ENCODE data around the gene PTGIS. TPM values are rescaled to one million over a fixed set of nuclear protein-coding genes. Genes with fewer than 3 reads are reported as not detected.

Gene PTGIS
- total RNA-seq, 1 experiment from 2014 or later, result 15.3 TPM

DNA sequence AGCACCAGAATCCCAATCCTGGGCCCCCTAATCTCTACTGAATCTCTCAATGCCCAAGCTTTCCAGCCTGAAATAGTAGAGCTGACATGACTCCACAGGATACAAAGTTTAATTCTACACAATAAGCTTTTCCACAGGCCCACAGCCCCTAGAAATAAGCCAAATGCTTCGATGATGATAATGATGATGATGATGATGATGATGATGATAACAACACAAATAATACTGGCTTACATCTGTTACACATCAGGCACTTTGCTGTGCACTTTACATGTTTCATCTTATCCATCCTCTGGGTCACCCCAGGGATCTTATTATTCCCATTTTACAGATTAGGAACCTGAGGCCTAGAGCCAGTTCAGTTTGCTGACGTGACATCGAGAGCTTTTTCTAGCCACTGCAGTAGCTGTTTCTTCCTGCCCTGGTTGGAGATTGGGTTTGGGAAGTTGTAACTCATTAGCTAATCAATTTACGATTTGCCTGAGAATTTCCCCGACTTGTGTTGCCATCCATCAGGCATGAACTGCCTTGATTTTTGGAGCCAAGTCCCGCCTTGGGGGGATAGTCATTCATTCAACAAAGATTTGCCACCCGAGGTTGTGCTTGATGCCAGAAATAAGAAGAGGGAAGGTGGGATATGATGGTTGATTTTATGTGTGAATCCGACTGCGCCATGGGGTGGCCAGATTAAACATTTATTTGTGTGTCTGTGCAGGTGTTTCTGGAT lies 105.9 kb downstream of the PTGIS start:
- DNase-seq (ENCODE audit: low spot score), result no peak

DNA sequence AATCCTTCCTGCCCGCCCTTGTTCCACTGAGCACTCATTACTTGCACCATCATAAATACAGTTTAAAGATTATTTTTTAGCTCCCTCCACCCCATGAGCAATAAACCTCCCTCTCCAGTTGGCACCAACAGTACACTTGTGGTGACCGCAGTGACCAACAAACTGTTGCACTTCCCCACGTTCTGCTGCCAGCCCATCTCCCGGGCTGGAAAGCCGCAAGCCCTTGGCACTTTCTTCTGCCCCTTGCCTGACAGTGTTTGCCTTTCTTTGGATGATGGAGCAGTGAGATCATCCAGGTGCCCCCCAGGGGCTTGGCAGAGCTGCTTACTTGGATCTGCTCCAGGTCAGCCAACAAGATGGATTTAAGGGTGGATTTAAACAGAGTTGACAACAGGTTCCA lies 107.0 kb downstream of the PTGIS start:
- in situ Hi-C loops (cut with HindIII; ENCODE audit: low sequenced_read_pairs), result no loop called here

More for the DNA sequence above, 105.9 kb downstream of the PTGIS start:
- in situ Hi-C loops (cut with HindIII; ENCODE audit: low sequenced_read_pairs), result no loop called here

DNA sequence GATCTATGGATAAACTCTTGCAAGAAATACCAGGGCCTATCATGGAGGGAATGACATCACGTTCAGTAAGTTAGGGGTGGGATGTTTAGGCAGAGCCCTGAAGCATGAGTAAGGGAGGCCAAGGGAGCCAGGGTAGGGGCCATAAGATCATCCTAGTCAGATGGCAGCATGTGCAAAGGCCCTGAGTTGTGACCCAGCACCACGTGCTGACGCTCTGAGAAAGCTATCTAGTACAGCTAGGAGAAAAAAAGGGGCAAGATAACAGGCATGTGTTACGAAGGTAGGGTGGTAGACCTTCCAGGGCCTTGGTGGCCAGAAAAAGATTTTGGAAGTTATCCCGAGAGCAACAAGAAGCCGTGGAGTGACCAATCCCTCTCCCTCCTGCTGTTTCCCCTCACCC lies 107.8 kb downstream of the PTGIS start:
- DNase-seq (ENCODE audit: low spot score), result no peak
- in situ Hi-C loops (cut with HindIII; ENCODE audit: low sequenced_read_pairs), result no loop called here

More for the DNA sequence above, 107.0 kb downstream of the PTGIS start:
- peak; percentile 41 for DNase-seq (ENCODE audit: low spot score)

DNA sequence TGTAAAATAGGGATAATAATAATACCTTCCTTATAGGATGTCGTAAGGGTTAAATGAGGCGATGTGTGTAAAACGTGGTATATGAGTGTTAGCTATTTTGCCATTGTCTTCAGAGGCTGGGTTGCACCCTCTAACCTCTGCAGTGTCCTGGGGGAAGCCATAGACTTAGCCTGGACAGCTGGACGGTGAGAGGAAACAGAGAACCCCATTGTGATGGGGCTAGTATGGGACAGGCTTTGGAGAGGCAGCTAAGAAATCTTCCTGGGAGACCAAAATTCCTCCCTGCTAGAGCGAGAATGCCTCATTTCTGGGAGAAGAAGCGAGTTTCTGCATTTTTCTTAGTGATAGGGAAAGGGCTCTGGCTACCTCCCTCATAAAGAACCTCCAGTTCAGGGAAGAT lies 108.3 kb downstream of the PTGIS start:
- in situ Hi-C loops (cut with HindIII; ENCODE audit: low sequenced_read_pairs), result no loop called here
- no peak for DNase-seq (ENCODE audit: low spot score)

DNA sequence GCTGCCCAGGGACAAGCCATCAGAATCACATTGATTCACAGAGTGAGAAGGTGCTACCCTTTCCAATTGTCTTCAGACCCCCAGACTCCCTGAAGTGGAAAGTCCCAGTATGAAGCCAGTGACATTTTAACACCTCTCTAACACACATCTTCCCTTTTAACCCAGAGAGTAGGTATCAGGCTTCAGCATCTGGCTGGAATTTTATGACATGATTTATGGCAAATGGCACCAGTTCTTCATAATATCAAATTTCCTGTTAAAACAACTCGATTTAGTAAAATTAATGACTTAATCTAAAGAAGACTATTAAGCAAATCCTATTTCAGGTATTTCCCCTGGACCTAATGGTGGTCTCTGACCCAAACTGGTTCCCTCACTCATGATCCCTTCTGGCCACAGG lies 110.5 kb downstream of the PTGIS start:
- DNase-seq (ENCODE audit: low spot score), result no peak
- in situ Hi-C loops (cut with HindIII; ENCODE audit: low sequenced_read_pairs), result no loop called here

DNA sequence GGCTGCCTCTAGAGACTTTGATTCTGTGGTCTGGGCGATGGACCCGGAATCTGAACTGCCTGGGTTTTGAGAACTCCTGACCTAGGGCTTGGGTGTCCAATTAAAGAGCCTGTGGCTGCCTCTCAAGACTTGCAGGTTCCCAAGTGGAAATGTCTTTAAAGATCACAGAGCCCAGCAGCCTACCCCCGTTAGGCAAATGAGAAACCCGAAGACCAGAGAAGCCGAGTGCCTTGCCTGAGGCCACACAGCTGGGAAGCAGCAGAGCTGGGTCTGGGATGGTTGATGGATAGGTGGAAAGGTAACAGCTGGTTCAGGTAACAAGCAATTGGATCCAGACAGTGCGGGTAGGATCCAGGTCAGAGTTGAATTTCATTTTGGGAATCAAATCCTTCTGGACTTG lies 111.3 kb downstream of the PTGIS start:
- in situ Hi-C loops (cut with HindIII; ENCODE audit: low sequenced_read_pairs), result no loop called here
- no peak for DNase-seq (ENCODE audit: low spot score)

DNA sequence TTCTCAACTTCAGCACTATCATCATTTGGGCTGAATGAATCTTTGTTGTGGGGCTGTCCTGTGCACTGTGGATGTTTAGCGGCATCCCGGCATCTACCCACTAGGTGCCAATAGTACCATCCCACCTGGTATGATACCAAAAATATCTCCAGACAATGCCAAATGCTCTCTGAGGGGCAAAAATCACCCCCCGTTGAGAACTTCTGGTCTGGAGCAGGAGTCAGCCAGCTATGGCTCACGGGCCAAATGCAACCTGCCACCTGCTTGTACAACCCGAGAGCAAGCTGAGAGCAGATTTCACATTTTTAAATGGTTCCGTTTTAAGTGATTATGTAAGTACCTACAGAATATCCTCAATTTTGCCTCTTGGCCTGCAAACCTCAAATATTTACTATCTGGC lies 112.2 kb downstream of the PTGIS start:
- DNase-seq (ENCODE audit: low spot score), result peak; percentile 96
- in situ Hi-C loops (cut with HindIII; ENCODE audit: low sequenced_read_pairs), result no loop called here

Other genes with a start within 250 kb of the PTGIS start
- gene KCNB1, start 85.5 kb downstream of the PTGIS start, total RNA-seq (2014; rRNA removed; shearing (Covaris generic)), result 0.12 and 0.14 TPM in 2 replicates
- gene B4GALT5, start 145.7 kb upstream of the PTGIS start, total RNA-seq (2014; rRNA removed; shearing (Covaris generic)), result 25.5 and 38.4 TPM in 2 replicates
- 3.4 and 3.6 TPM in 2 replicates for gene SLC9A8, start 244.7 kb upstream of the PTGIS start, total RNA-seq (2014; rRNA removed; shearing (Covaris generic))